ENCODE measurements around the gene TAPBP. TPM values are rescaled to one million over a fixed set of nuclear protein-coding genes. Genes with fewer than 3 reads are reported as not detected.
A peak's percentile ranks its signal among the peaks of the same experiment; 100 is the strongest.

TAPBP gene
- total RNA-seq, 2 donors from 2014 or later: 80.0 to 103 TPM

DNA sequence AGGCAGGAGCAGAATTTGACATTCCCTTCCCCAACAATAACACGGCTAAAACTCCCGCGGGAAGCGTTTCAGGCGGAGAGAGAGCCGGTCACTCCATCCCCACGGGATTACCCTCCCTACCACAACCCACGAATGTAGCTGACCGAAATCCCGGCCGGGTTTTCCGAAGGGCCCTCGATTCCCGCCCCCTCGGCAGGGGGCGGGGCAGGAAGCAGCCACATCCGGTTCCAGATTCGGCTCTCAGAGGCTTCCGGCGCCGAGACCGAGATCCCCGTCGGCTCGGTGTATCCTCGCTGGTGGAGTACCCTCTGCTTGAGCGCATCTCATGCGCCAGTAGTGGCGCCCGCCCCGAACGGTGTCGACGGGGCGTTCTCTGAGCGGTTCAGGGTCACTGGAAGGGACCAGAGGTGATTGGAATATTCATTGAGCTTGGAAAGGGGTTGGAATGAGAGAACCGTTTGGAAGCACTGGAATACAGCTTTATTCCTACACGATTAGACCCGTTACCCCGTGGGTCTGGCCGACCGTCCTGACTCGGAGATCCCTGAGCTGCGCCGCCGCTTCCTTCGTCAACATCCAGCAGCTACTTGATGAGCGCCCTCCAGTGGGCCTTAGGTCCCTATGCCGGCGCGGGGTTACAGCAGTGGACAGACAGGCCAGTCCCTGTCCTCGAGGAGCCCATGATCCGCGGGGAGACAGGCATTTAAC is 14.5 kb downstream of the TAPBP start:
- peaks cover 23% of the 10 kb centered on the region for H3K36me3 ChIP-seq
- TF ChIP-seq, protein P1, sequence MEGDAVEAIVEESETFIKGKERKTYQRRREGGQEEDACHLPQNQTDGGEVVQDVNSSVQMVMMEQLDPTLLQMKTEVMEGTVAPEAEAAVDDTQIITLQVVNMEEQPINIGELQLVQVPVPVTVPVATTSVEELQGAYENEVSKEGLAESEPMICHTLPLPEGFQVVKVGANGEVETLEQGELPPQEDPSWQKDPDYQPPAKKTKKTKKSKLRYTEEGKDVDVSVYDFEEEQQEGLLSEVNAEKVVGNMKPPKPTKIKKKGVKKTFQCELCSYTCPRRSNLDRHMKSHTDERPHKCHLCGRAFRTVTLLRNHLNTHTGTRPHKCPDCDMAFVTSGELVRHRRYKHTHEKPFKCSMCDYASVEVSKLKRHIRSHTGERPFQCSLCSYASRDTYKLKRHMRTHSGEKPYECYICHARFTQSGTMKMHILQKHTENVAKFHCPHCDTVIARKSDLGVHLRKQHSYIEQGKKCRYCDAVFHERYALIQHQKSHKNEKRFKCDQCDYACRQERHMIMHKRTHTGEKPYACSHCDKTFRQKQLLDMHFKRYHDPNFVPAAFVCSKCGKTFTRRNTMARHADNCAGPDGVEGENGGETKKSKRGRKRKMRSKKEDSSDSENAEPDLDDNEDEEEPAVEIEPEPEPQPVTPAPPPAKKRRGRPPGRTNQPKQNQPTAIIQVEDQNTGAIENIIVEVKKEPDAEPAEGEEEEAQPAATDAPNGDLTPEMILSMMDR (IDR thresholded peaks at IDR 0.05): peak; percentile 68 to 83
- H3K4me1 ChIP-seq: peaks cover 0 to 30% of the 10 kb centered on the region in 2 donors

GRCh38 chr6:33298773-33299236 is 15.1 kb downstream of the TAPBP start, which contains the start of gene RGL2:
RGL2 (minus strand) TSS chr6:33298942; CDS start chr6:33298610, 332 bp downstream.
- Histone ChIP-seq H3K4me1 (peaks cover 0 to 30% of the 10 kb centered on the region in 2 donors), H3K27me3 (no peaks in the 10 kb centered on the region), H3K27ac (peak within 1 kb of the TSS; percentile 94 to 98), H3K9me3 (no peaks in the 10 kb centered on the region), H3K4me3 (peak within 1 kb of the TSS; percentile 69 to 78), H3K36me3 (peaks cover 17% of the 10 kb centered on the region)
- DNase-seq (ENCODE audit: low spot score): peak; percentile 79
- TF ChIP-seq, protein P1 (IDR thresholded peaks at IDR 0.05): no peak

More for the DNA sequence above, 14.5 kb downstream of the TAPBP start:
- peak; percentile 92 for DNase-seq (ENCODE audit: low spot score)
- H3K4me3 ChIP-seq: peak overlapping the region; percentile 69 to 78
- no peaks in the 10 kb centered on the region for H3K9me3 ChIP-seq
- no peaks in the 10 kb centered on the region for H3K27me3 ChIP-seq
- H3K27ac ChIP-seq: peak overlapping the region; percentile 94 to 98

DNA sequence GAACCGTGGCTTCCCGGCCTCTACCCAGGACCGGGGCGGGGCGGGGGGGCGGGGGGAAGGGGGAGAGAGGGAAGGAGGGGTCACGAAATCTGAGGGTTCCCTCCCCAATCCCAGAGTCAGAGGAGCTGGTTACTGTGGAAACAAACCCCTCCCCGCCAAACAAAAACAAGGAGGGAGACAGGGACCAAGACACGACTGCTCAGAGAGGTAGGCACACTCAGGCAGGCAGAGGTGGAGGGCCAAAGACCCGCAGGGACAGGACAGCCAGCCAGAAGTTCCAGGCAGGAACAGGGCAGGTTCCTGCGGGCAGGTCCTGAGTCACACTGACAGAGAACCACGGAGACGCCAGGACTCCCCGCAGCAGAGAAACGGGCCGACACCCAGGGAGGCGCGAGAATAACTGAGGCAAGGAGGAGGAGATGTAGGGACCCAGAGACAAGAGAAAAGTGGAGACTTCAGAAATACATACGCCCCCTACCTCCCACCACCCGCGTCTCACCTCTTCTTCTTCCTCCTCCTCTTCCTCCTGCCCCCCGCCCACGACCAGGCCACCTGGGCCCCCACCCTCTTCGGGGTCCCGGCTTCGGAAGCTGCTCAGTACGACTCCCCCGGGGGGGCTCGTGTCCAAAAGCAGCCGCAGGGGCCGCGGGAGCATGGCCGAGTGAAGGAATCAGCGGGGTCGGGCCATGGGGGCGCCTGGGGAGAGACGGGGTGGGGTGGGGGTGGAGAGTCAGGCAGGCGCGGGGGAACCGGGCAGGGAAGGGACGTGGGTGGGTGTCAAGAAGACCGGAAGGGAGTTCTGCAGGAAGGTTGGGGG is 15.7 kb downstream of the TAPBP start:
- H3K27ac ChIP-seq: peak overlapping the region; percentile 94 to 98
- H3K27me3 ChIP-seq: no peaks in the 10 kb centered on the region
- peaks cover 0 to 30% of the 10 kb centered on the region in 2 donors for H3K4me1 ChIP-seq
- no peaks in the 10 kb centered on the region for H3K9me3 ChIP-seq
- peak; percentile 81 for DNase-seq (ENCODE audit: low spot score)
- peak overlapping the region; percentile 69 to 78 for H3K4me3 ChIP-seq
- TF ChIP-seq, protein P1 (IDR thresholded peaks at IDR 0.05): no peak
- H3K36me3 ChIP-seq: peaks cover 14% of the 10 kb centered on the region

- H3K4me1 ChIP-seq: peaks cover 0 to 30% of the 10 kb centered on the region in 2 donors
These were observed 16.4 kb downstream of the TAPBP start for GRCh38 chr6:33297406-33297955.

GRCh38 chr6:33296797-33297405 is 17.0 kb downstream of the TAPBP start:
- Histone ChIP-seq H3K4me3 (peak overlapping the region; percentile 69 to 78), H3K36me3 (peaks cover 21% of the 10 kb centered on the region), H3K27me3 (no peaks in the 10 kb centered on the region), H3K27ac (peak overlapping the region; percentile 94 to 98), H3K9me3 (no peaks in the 10 kb centered on the region), H3K4me1 (peaks cover 0 to 30% of the 10 kb centered on the region in 2 donors)
- TF ChIP-seq, protein P1 (IDR thresholded peaks at IDR 0.05): no peak
- no peak for DNase-seq (ENCODE audit: low spot score)

More at GRCh38 chr6:33297406-33297955, 16.4 kb downstream of the TAPBP start:
- Histone ChIP-seq H3K4me3 (peak overlapping the region; percentile 69 to 78), H3K27ac (peak overlapping the region; percentile 94 to 98), H3K36me3 (peaks cover 15% of the 10 kb centered on the region), H3K9me3 (no peaks in the 10 kb centered on the region), H3K27me3 (no peaks in the 10 kb centered on the region)
- DNase-seq (ENCODE audit: low spot score): no peak
- TF ChIP-seq, protein P1 (IDR thresholded peaks at IDR 0.05): no peak
